ENCODE results near the gene KRTAP12-3.

GRCh38 chr21:44650973-44651675, 6.6 kb upstream of the KRTAP12-3 start:
- no peak for TF ChIP-seq CTCF (IDR thresholded peaks at IDR 0.05)
- TF ChIP-seq POLR2A (IDR thresholded peaks at IDR 0.05) = no peak
